Esophagus squamous epithelium (tissue), 5 donors: ENCODE measurements around the gene DNM2. TPM values are rescaled to one million over a fixed set of nuclear protein-coding genes. Genes with fewer than 3 reads are reported as not detected.

Source experiments
- DNase-seq: peaks from one replicate; lab custom pipeline; 2025; lab: John Stamatoyannopoulos, UW
- H3K27ac ChIP-seq, 4 donors: fragments of 200-600 bp; sonication (generic); one replicate each; pipeline ENCODE4 v1.5.1; 2016 to 2019; ENCODE audit warnings: mild to moderate bottlenecking in 1 of 4
- H3K27me3 ChIP-seq, 4 donors: fragments of 200-600 bp; sonication (generic); 1 replicate in 3 of 4; 2 replicates in 1 of 4; pipeline versions ENCODE4 v1.5.1 to v1.6.0; 2017 to 2021; ENCODE audit warnings: antibody characterized with exemption in 1 of 4
- H3K36me3 ChIP-seq, 3 donors: fragments of 200-600 bp; sonication (generic); one replicate each; pipeline ENCODE4 v1.5.1; 2016 to 2019
- H3K4me1 ChIP-seq, 3 donors: fragments of 200-600 bp; sonication (generic); one replicate each; pipeline ENCODE4 v1.5.1; 2017 to 2019
- H3K4me3 ChIP-seq, 4 donors: fragments of 200-600 bp; sonication (generic); 1 replicate in 3 of 4; 2 replicates in 1 of 4; pipeline ENCODE4 v1.5.1; 2016 to 2019; ENCODE audit warnings: mild to moderate bottlenecking in 2 of 4, moderate library complexity in 1 of 4
- H3K9me3 ChIP-seq, 3 donors: fragments of 200-600 bp; sonication (generic); one replicate each; pipeline ENCODE4 v1.5.1; 2016 to 2019
- POLR2A ChIP-seq, 4 donors: fragments of 450-650 bp; IDR thresholded peaks; one replicate each; pipeline ENCODE4 v1.6.1; 2017; ENCODE audit warnings: antibody characterized with exemption in 4 of 4, mild to moderate bottlenecking in 4 of 4, moderate library complexity in 3 of 4
- WGBS, 2 donors: methylation state at CpG; one replicate each; pipeline ENCODE4 v1.1.5; 2018; 5-methylcytosine and 5-hydroxymethylcytosine counted together
- intact Hi-C: fragments of 100-400 bp; cut with DNase I; formaldehyde crosslinking; loops from one replicate; pipeline ENCODE4 v1.15.0; 2022
- total RNA-seq, 4 donors: library from RNA; depleted of rRNA; stranded (reverse); fragments of >200 nt; gene quantifications; one replicate each; pipeline ENCODE4 v1.1.0, GENCODE V29; 2016
- TF ChIP-seq, protein P1 (sequence below), 6 experiments: fragments of 450-650 bp in 4 of 6; fragments of 200-600 bp in 2 of 6; sonication (generic) in 2 of 6; IDR thresholded peaks; one replicate each; pipeline ENCODE4 v1.5.1; 2016 to 2019; ENCODE audit warnings: antibody characterized with exemption in 6 of 6, mild to moderate bottlenecking in 4 of 6, moderate library complexity in 4 of 6
- donor health status: DM: yes; HTN: yes; CAD: no.

Gene DNM2
- total RNA-seq, 4 donors from 2014 or later = 79.9 to 138 (median 102) TPM

DNA sequence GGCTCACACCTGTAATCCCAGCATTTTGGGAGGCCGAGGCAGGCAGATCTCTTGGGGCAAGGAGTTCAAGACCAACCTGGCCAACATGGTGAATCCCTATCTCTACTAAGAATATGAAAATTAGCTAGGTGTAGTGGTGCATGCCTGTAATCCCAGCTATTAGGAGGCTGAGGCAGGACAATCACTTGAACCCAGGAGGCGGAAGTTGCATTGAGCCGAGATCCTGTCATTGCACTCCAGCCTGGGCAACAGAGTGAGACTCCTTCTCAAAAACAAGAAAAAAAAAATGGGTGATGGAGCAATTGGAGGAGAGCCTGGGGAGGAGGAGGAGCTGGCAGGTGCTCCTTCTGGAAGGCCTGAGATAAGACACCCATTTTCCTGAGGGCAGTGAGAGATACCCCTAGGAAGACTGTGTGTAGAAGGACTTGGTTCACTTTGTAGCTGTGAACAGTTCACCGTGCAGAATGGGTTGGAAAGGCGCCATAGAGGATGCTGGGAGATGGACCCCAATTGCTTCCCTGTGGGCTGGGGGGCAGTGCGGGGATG is 144.8 kb downstream of the DNM2 start:
- Histone ChIP-seq H3K27ac (peak overlapping the region; percentile 33 to 49 (median 42)), H3K4me1 (peaks cover 0 to 20% (median 8%) of the 10 kb centered on the region in 3 donors), H3K4me3 (peak overlapping the region in 1 of 4 donors; percentile 18), H3K9me3 (no peaks in the 10 kb centered on the region), H3K36me3 (no peaks in the 10 kb centered on the region), H3K27me3 (no peaks in the 10 kb centered on the region)
- TF ChIP-seq POLR2A (IDR thresholded peaks at IDR 0.05) = no peak
- TF ChIP-seq, protein P1, sequence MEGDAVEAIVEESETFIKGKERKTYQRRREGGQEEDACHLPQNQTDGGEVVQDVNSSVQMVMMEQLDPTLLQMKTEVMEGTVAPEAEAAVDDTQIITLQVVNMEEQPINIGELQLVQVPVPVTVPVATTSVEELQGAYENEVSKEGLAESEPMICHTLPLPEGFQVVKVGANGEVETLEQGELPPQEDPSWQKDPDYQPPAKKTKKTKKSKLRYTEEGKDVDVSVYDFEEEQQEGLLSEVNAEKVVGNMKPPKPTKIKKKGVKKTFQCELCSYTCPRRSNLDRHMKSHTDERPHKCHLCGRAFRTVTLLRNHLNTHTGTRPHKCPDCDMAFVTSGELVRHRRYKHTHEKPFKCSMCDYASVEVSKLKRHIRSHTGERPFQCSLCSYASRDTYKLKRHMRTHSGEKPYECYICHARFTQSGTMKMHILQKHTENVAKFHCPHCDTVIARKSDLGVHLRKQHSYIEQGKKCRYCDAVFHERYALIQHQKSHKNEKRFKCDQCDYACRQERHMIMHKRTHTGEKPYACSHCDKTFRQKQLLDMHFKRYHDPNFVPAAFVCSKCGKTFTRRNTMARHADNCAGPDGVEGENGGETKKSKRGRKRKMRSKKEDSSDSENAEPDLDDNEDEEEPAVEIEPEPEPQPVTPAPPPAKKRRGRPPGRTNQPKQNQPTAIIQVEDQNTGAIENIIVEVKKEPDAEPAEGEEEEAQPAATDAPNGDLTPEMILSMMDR (IDR thresholded peaks at IDR 0.05) = no peak
- 70 to 82% methylated on average over 4 to 6 of the region's 6 CpGs for whole genome bisulfite sequencing, 2 donors
- no peak for DNase-seq
- intact Hi-C loops = loop anchor here (5.0 kb wide), 1 partner anchor 145 kb away; the partner anchor contains the start of gene DNM2

DNA sequence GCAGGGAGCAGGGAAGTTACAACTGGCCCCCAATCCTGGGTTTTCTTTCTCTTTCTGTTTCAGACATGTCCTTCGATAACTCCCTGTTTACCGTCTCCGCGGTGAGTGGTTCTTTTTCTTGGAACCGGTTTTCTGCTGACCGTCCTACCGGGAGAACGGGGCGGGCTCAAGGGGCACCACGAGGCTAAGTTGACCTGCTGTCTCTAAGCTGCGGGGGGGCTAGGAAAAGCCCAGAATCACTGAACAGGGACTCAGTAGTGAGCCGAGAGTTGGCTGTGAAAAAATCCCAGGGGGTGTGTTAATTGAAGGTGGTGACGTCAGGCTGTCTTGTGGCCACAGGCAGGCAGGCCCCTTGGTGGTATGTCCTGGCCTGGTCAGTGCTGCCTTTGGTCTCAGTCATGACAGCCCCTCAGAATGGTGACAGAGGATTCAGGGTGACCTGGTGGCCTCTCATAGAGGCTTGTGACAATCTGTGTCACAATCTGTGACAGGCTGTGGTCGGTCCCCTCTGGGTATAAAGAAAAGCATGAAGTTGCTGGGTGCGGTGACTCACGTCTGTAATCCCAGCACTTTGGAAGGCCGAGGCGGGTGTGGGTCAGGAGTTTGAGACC is 145.3 kb downstream of the DNM2 start:
- WGBS, 2 donors = 30 to 78% methylated on average over 9 to 16 of the region's 18 CpGs
- H3K27ac ChIP-seq = peak overlapping the region; percentile 33 to 73 (median 43)
- intact Hi-C loops = loop anchor here (5.0 kb wide), 1 partner anchor 146 kb away; the partner anchor contains the start of gene DNM2
- H3K27me3 ChIP-seq = no peaks in the 10 kb centered on the region
- no peaks in the 10 kb centered on the region for H3K36me3 ChIP-seq
- DNase-seq = no peak
- peaks cover 0 to 20% (median 8%) of the 10 kb centered on the region in 3 donors for H3K4me1 ChIP-seq
- H3K4me3 ChIP-seq = peak overlapping the region in 1 of 4 donors; percentile 18
- H3K9me3 ChIP-seq = no peaks in the 10 kb centered on the region
- TF ChIP-seq POLR2A (IDR thresholded peaks at IDR 0.05) = no peak
- TF ChIP-seq, protein P1 (IDR thresholded peaks at IDR 0.05) = no peak

DNA sequence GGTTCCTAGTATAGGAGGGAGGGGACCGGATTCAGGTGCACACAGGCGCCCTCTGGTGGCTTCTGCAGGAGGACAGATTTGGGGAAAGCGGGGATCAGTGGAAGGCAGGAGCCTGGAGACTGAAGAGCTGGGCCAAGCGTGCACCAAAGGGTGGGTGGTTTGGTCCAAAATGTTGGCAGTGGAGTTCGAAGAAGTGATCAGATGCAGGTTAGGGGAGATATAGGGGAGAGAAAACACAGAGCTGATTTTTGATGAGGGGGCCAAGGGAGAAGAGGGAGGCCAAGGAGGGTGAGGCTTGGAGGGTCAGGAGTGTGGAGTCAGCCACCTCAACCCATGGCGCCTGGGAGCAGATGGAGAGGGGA is 146.6 kb downstream of the DNM2 start:
- H3K4me3 ChIP-seq = peak overlapping the region in 2 of 4 donors; percentile 10 to 33
- H3K27ac ChIP-seq = peak overlapping the region in 3 of 4 donors; percentile 20 to 73 (median 33)
- 9 to 15% methylated on average over 6 of the region's 6 CpGs for WGBS, 2 donors

DNA sequence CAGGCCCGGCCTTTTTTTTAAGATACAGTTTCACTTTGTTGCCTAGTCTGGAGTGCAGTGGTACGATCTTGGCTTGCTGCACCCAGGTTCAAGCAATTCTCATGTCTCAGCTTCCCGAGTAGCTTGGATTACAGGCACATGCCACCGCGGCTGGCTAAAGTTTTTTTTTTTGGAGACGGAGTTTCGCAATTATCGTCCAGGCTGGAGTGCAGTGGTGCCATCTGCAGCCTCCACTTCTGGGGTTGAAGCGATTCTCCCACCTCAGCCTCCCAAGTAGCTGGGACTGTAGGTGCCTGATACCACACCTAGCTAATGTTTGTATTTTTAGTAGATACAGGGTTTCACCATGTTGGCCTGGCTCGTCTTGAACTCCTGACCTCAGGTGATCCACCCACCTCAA is 148.6 kb downstream of the DNM2 start:
- no peak overlapping the region for H3K27ac ChIP-seq
- WGBS, 2 donors = 76 to 96% methylated on average over 9 to 10 of the region's 10 CpGs
- H3K9me3 ChIP-seq = no peaks in the 10 kb centered on the region
- no peak for DNase-seq
- intact Hi-C loops = no loop called here
- TF ChIP-seq, protein P1 (IDR thresholded peaks at IDR 0.05) = no peak
- TF ChIP-seq POLR2A (IDR thresholded peaks at IDR 0.05) = no peak
- no peaks in the 10 kb centered on the region for H3K27me3 ChIP-seq
- H3K36me3 ChIP-seq = no peaks in the 10 kb centered on the region
- H3K4me1 ChIP-seq = peaks cover 0 to 28% (median 13%) of the 10 kb centered on the region in 3 donors
- no peak overlapping the region for H3K4me3 ChIP-seq

More for the DNA sequence above, 146.6 kb downstream of the DNM2 start:
- H3K36me3 ChIP-seq = no peaks in the 10 kb centered on the region
- intact Hi-C loops = loop anchor here (5.0 kb wide), 1 partner anchor 147 kb away; the partner anchor contains the start of gene DNM2
- no peak for TF ChIP-seq POLR2A (IDR thresholded peaks at IDR 0.05)
- TF ChIP-seq, protein P1 (IDR thresholded peaks at IDR 0.05) = peak; percentile 78 to 90 (median 86)
- DNase-seq = no peak
- no peaks in the 10 kb centered on the region for H3K9me3 ChIP-seq
- H3K4me1 ChIP-seq = peaks cover 0 to 20% (median 8%) of the 10 kb centered on the region in 3 donors
- no peaks in the 10 kb centered on the region for H3K27me3 ChIP-seq
